Measurements from ENCODE around the gene REXO4. TPM values are rescaled to one million over a fixed set of nuclear protein-coding genes. Genes with fewer than 3 reads are reported as not detected.

The REXO4 gene
- total RNA-seq, 1 experiment from 2014 or later = 32.8 TPM

GRCh38 chr9:133369422-133369821, 48.4 kb downstream of the REXO4 start:
- no peak for DNase-seq (ENCODE audit: low read depth)

DNA sequence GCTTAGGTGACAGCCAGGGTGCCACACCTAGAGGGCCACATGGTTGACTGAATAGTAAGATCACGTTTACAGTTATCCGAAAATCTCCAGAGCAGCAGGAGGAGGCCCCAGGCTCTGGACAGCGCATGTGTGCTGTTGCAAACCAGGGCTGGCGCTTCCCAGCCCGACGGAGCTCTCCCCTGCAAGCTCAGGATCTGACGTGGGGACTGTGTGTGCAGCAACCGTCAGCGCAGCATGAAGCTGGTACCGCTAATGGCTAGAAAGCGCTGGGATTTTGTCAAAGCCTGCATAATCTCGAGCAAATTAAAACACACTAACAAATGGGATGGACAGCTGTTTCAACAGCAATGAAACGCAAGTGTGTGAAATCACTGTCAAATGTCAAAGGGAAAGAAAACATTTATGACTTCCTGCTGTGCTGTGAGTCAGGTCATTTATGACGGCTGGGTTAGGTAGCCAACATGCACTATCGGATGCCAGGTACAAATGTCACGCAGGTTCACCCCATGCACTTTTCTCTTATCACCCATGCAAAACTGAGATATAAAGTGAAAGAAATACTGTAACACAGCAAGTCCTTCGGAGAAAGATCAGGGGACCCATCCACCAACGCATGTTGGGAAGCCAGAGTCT, 49.4 kb downstream of the REXO4 start:
- no peak for DNase-seq (ENCODE audit: low read depth)

GRCh38 chr9:133367778-133368177, 50.0 kb downstream of the REXO4 start:
- no peak for DNase-seq (ENCODE audit: low read depth)

DNA sequence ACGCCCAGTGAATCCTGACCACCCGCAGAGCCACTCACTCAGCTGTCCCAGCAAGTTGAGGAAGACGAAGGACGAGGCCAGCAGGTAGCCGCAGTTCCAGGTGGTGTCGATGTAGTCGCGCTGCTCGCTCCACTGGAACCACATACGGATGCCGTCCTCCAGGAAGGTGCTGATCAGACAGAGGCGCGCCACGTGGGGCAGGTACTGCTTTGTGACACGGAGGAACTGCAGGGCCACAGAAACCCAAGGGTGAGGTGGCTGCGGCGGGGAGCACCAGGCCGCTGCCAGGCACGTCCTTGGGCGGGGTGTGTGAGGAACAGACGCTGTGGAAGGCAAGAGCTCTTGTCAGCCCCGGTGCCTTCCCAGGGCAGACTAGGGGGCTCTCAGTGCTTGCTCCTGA, 50.6 kb downstream of the REXO4 start:
- DNase-seq (ENCODE audit: low read depth) = no peak

DNA sequence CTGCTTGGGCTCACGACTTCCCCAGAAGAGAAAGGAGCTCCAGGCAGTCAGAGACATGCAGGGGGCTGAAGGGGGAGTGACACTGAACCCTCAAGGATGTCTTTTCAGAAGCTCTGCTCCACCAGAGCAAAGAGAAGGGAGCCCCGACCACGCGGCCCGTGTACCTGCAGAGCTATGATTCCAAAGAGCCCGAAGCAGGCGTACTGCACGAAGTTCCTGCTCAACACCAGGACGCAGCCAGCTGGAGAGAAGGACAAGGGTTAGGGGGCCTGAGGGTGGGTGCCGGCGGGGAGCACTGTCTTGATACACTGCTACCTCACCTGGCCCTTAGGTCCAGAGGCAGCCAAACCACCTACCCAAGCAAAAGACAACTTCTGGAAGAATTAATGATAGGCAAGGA, 51.4 kb downstream of the REXO4 start:
- DNase-seq (ENCODE audit: low read depth) = no peak

GRCh38 chr9:133362359-133363044, 55.3 kb downstream of the REXO4 start:
- DNase-seq (ENCODE audit: low read depth) = no peak

GRCh38 chr9:133361507-133362092, 56.2 kb downstream of the REXO4 start:
- DNase-seq (ENCODE audit: low read depth) = no peak

GRCh38 chr9:133360400-133361393, 57.1 kb downstream of the REXO4 start:
- no peak for DNase-seq (ENCODE audit: low read depth)

- no peak for DNase-seq (ENCODE audit: low read depth)
These were observed 58.2 kb downstream of the REXO4 start for GRCh38 chr9:133359399-133360175.

GRCh38 chr9:133357656-133358055, 60.2 kb downstream of the REXO4 start:
- DNase-seq (ENCODE audit: low read depth) = no peak

- DNase-seq (ENCODE audit: low read depth) = peak; percentile 89
These were observed 61.3 kb downstream of the REXO4 start, which contains the start of the genes SURF1 and SURF2 for GRCh38 chr9:133356391-133357091. Gene SURF1 (minus strand): TSS chr9:133356487. CDS start chr9:133356453, 34 bp downstream. Gene SURF2 (plus strand): TSS chr9:133356550. CDS start chr9:133356593, 43 bp downstream.

Other genes starting within 250 kb of the REXO4 start
- gene OBP2B, start 208.8 kb downstream of the REXO4 start, total RNA-seq (2014; rRNA removed; shearing (Covaris generic)) = not detected in 2 replicates
- not detected in 2 replicates for gene ABO, start 142.8 kb downstream of the REXO4 start, total RNA-seq (2014; rRNA removed; shearing (Covaris generic))
- 33.6 and 52.9 TPM in 2 replicates for gene SURF6, start 81.8 kb downstream of the REXO4 start, total RNA-seq (2014; rRNA removed; shearing (Covaris generic))
- gene MED22, start 69.9 kb downstream of the REXO4 start, total RNA-seq (2014; rRNA removed; shearing (Covaris generic)) = 22.0 and 28.2 TPM in 2 replicates
- gene RPL7A, start 69.8 kb downstream of the REXO4 start, total RNA-seq (2014; rRNA removed; shearing (Covaris generic)) = 4,321 and 4,992 TPM in 2 replicates
- gene SURF1, start 61.5 kb downstream of the REXO4 start, total RNA-seq (2014; rRNA removed; shearing (Covaris generic)) = 46.4 and 57.8 TPM in 2 replicates
- 56.2 and 82.3 TPM in 2 replicates for gene SURF2, start 61.5 kb downstream of the REXO4 start, total RNA-seq (2014; rRNA removed; shearing (Covaris generic))
- 477 and 493 TPM in 2 replicates for gene SURF4, start 42.0 kb downstream of the REXO4 start, total RNA-seq (2014; rRNA removed; shearing (Covaris generic))
- 0.17 and 1.6 TPM in 2 replicates for gene STKLD1, start 41.6 kb downstream of the REXO4 start, total RNA-seq (2014; rRNA removed; shearing (Covaris generic))
- 0.27 and 1.3 TPM in 2 replicates for gene ADAMTS13, start 4.4 kb upstream of the REXO4 start, total RNA-seq (2014; rRNA removed; shearing (Covaris generic))
- gene CACFD1, start 42.0 kb upstream of the REXO4 start, total RNA-seq (2014; rRNA removed; shearing (Covaris generic)) = 2.6 and 3.8 TPM in 2 replicates
- 29.2 and 30.9 TPM in 2 replicates for gene SLC2A6, start 61.1 kb upstream of the REXO4 start, total RNA-seq (2014; rRNA removed; shearing (Covaris generic))
- gene MYMK, start 106.9 kb upstream of the REXO4 start, total RNA-seq (2014; rRNA removed; shearing (Covaris generic)) = not detected in 2 replicates
- 0.03 TPM in 1 of 2 replicates, not detected in the other for gene ADAMTSL2, start 116.7 kb upstream of the REXO4 start, total RNA-seq (2014; rRNA removed; shearing (Covaris generic))
- not detected in 2 replicates for gene FAM163B, start 191.4 kb upstream of the REXO4 start, total RNA-seq (2014; rRNA removed; shearing (Covaris generic))
- gene DBH, start 218.4 kb upstream of the REXO4 start, total RNA-seq (2014; rRNA removed; shearing (Covaris generic)) = not detected in 2 replicates

Measured in Daoy (cell line).